22Rv1 (cell line): ENCODE results near the gene EFCAB9.

Experiments used
- CTCF ChIP-seq: fragments of 450-650 bp; IDR thresholded peaks from 2 replicates; pipeline ENCODE4 v1.5.1; 2017; ENCODE audit warnings: mild to moderate bottlenecking
- ZFX ChIP-seq: fragments of 450-650 bp; IDR thresholded peaks from 2 replicates; pipeline ENCODE4 v1.6.1; 2017; ENCODE audit warnings: antibody characterized with exemption, borderline replicate concordance

GRCh38 chr5:172216345-172216744 is 22.4 kb downstream of the EFCAB9 start:
- no peak for TF ChIP-seq ZFX
- TF ChIP-seq CTCF: no peak
